Measurements from ENCODE around the gene MFAP3.

MFAP3 gene

GRCh38 chr5:154095904-154096303, 57.1 kb downstream of the MFAP3 start:
- DNase-seq: no peak

DNA sequence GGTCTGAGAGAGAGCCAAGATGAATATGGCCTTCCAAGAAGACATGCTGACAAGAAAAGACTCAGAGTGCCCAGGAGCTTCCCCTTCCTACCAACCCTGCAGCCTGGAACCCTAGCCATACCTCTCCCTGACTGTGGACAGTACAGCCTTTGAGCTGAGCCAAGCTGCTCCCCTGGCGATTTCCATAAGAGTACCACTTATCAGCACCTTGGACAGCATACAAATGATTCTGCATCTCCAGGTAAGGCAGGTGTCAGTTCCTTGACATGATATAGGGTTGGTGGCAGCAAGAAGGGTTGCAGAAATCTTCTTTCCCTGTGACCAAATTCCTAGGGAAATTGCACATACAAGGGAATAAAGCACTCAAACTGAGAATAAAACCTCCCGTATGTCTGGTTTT, 58.3 kb downstream of the MFAP3 start:
- no peak for DNase-seq

GRCh38 chr5:154098465-154098864, 59.7 kb downstream of the MFAP3 start:
- no peak for DNase-seq

- no peak for DNase-seq
Measured at GRCh38 chr5:154101184-154101583, 62.4 kb downstream of the MFAP3 start.

GRCh38 chr5:154103233-154103632, 64.5 kb downstream of the MFAP3 start:
- no peak for DNase-seq

All from CD4-positive, alpha-beta T cell treated with Interleukin-21 for 1 hour (primary cell).